GM12864 (cell line): ENCODE measurements around the gene SUCLG2.

Experiments used
- DNase-seq: peaks from one replicate; pipeline ENCODE4 v3.0.0-alpha.2; 2011; ENCODE audit warnings: low read depth
- H3K4me3 ChIP-seq: 2 replicates; pipeline ENCODE4 v1.5.1; 2011; ENCODE audit warnings: mild to moderate bottlenecking, low read depth, low read length, control low read depth
- CTCF ChIP-seq: IDR thresholded peaks from 2 replicates; pipeline ENCODE4 v1.5.1; 2011; ENCODE audit warnings: low read depth, mild to moderate bottlenecking, moderate library complexity, low read length, control low read depth, inconsistent platforms; ENCODE audit errors: missing control alignments

Gene SUCLG2

GRCh38 chr3:67578416-67578815, 76.0 kb downstream of the SUCLG2 start:
- no peak overlapping the region for H3K4me3 ChIP-seq
- TF ChIP-seq CTCF: no peak
- DNase-seq: no peak

GRCh38 chr3:67576441-67576840, 78.0 kb downstream of the SUCLG2 start:
- no peak for DNase-seq
- TF ChIP-seq CTCF: no peak
- no peak overlapping the region for H3K4me3 ChIP-seq

GRCh38 chr3:67569324-67569723, 85.1 kb downstream of the SUCLG2 start:
- TF ChIP-seq CTCF: no peak
- H3K4me3 ChIP-seq: no peak overlapping the region
- no peak for DNase-seq

GRCh38 chr3:67567893-67568292, 86.5 kb downstream of the SUCLG2 start:
- no peak for TF ChIP-seq CTCF
- H3K4me3 ChIP-seq: no peak overlapping the region
- no peak for DNase-seq

- H3K4me3 ChIP-seq: no peak overlapping the region
- DNase-seq: no peak
- no peak for TF ChIP-seq CTCF
These were observed 89.4 kb downstream of the SUCLG2 start for GRCh38 chr3:67564973-67565372.

GRCh38 chr3:67564008-67564407, 90.4 kb downstream of the SUCLG2 start:
- no peak for DNase-seq
- TF ChIP-seq CTCF: no peak

GRCh38 chr3:67561667-67562394, 92.6 kb downstream of the SUCLG2 start:
- no peak for DNase-seq
- H3K4me3 ChIP-seq: no peak overlapping the region
- TF ChIP-seq CTCF: no peak

More at GRCh38 chr3:67564008-67564407, 90.4 kb downstream of the SUCLG2 start:
- H3K4me3 ChIP-seq: no peak overlapping the region
